Left ventricle myocardium inferior (tissue), 1 donor: ENCODE measurements around the gene OR5D16. TPM values are rescaled to one million over a fixed set of nuclear protein-coding genes. Genes with fewer than 3 reads are reported as not detected.

Experiments
- DNase-seq: peaks from one replicate; pipeline ENCODE4 v3.0.0-alpha.2; 2020
- H3K27ac ChIP-seq: fragments of 200-600 bp; replicated peaks from 2 replicates; pipeline ENCODE4 v1.8.0; 2021
- H3K27me3 ChIP-seq: fragments of 200-600 bp; 2 replicates; pipeline ENCODE4 v1.8.0; 2021; ENCODE audit warnings: low read depth
- H3K36me3 ChIP-seq: fragments of 200-600 bp; 2 replicates; pipeline ENCODE4 v1.8.0; 2021
- H3K4me1 ChIP-seq: fragments of 200-600 bp; 2 replicates; pipeline ENCODE4 v1.8.0; 2021
- H3K4me3 ChIP-seq: fragments of 200-600 bp; 2 replicates; pipeline ENCODE4 v1.8.0; 2021; ENCODE audit warnings: mild to moderate bottlenecking, moderate library complexity
- H3K9me3 ChIP-seq: fragments of 200-600 bp; replicated peaks from 2 replicates; pipeline ENCODE4 v1.8.0; 2021
- intact Hi-C: fragments of 100-400 bp; cut with micrococcal nuclease; formaldehyde crosslinking; loops from one replicate; pipeline ENCODE4 v1.11.0; 2022
- long read RNA-seq: library from polyadenylated mRNA; unstranded; transcript quantifications from one replicate; pipeline ENCODE4 v2.0.0, GENCODE V29; 2021
- total RNA-seq: library from RNA; stranded (reverse); fragmentation: NEBNext Ultra II Directional; extraction: Animal tissue kit (Norgen Biotek cat#: 25700); gene quantifications from one replicate; pipeline ENCODE4 v1.2.1, GENCODE V29; 2021
- TF ChIP-seq, protein P1 (sequence below): fragments of 200-600 bp; IDR thresholded peaks from 2 replicates; pipeline ENCODE4 v1.8.0; 2021; ENCODE audit warnings: antibody characterized with exemption, mild to moderate bottlenecking, borderline replicate concordance
- donor health status: DM: no; HTN: yes; CAD: no; lungs with severe emphysema.

Gene OR5D16
- total RNA-seq = not detected
- long read RNA-seq = 0 reads

DNA sequence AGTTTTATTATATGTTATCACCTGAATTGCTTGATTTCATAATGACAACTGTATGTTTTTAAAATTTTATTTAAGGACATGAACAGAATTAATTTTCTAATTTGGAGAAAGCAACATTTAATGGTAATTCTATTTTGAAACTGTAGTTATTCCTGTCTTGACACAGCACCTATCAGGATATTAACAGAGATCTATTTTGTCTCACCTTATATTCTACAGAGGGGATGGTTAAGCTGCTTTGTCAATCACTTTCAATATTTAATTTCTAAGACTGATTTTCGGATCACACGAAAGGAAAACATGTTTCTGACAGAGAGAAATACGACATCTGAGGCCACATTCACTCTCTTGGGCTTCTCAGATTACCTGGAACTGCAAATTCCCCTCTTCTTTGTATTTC lies at the start of gene OR5D16:
OR5D16 (plus strand) TSS at position 301 of the 400 bp plus-strand sequence; CDS start at position 301, 0 bp downstream.
- peaks cover 15% of the 10 kb centered on the region for H3K9me3 ChIP-seq
- no peak within 1 kb of the TSS for H3K27ac ChIP-seq
- TF ChIP-seq, protein P1, sequence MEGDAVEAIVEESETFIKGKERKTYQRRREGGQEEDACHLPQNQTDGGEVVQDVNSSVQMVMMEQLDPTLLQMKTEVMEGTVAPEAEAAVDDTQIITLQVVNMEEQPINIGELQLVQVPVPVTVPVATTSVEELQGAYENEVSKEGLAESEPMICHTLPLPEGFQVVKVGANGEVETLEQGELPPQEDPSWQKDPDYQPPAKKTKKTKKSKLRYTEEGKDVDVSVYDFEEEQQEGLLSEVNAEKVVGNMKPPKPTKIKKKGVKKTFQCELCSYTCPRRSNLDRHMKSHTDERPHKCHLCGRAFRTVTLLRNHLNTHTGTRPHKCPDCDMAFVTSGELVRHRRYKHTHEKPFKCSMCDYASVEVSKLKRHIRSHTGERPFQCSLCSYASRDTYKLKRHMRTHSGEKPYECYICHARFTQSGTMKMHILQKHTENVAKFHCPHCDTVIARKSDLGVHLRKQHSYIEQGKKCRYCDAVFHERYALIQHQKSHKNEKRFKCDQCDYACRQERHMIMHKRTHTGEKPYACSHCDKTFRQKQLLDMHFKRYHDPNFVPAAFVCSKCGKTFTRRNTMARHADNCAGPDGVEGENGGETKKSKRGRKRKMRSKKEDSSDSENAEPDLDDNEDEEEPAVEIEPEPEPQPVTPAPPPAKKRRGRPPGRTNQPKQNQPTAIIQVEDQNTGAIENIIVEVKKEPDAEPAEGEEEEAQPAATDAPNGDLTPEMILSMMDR = no peak
- no peaks in the 10 kb centered on the region for H3K27me3 ChIP-seq
- no peak within 1 kb of the TSS for H3K4me3 ChIP-seq
- no peak for DNase-seq
- no peaks in the 10 kb centered on the region for H3K36me3 ChIP-seq
- H3K4me1 ChIP-seq = no peaks in the 10 kb centered on the region
- intact Hi-C loops = no loop called here

DNA sequence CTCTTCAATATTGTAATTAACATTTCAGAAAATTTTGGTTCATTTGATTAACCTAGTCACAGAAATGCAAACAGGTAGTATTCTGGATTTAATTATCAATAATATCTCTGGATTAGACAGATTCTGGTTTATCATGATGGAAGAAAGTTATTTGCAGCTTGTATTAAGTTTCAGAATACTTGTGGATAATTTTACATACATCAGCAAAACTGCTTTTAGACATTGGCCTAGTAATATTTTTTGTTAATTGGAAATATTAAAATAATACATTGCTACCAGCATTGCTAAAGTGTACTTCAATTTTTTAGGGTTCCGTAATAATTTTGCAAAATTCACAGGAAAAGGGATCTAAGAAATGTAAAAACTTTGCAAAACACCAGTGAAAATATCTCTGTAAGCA lies 46.9 kb upstream of the OR5D16 start:
- peaks cover 4% of the 10 kb centered on the region for H3K9me3 ChIP-seq
- intact Hi-C loops = no loop called here
- H3K27ac ChIP-seq = no peak overlapping the region
- TF ChIP-seq, protein P1 = no peak
- DNase-seq = no peak
- H3K27me3 ChIP-seq = no peaks in the 10 kb centered on the region
- H3K4me1 ChIP-seq = no peaks in the 10 kb centered on the region
- no peak overlapping the region for H3K4me3 ChIP-seq
- H3K36me3 ChIP-seq = no peaks in the 10 kb centered on the region

DNA sequence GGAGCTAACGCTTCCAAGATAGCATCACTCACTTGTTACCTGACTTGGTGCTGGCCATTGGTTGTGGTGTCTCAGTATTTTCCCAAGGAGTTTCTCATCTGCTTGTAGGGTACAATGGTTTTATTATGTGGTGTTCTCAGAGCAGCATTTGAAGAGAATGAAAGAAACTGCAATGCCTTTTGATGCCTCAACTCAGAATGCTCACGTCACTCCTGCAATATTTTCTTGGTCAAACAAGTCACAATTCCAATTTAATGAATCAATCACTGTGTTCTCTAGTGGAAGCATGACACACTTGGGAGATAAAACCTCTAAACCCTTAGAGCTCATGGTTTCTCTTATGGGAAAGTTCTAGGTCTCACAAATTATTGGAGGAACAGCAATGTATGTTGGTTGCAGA lies 45.2 kb upstream of the OR5D16 start:
- H3K27ac ChIP-seq = no peak overlapping the region
- no peak overlapping the region for H3K4me3 ChIP-seq
- TF ChIP-seq, protein P1 = no peak
- H3K4me1 ChIP-seq = no peaks in the 10 kb centered on the region
- H3K27me3 ChIP-seq = no peaks in the 10 kb centered on the region
- peaks cover 4% of the 10 kb centered on the region for H3K9me3 ChIP-seq
- H3K36me3 ChIP-seq = no peaks in the 10 kb centered on the region
- DNase-seq = no peak
- intact Hi-C loops = no loop called here

DNA sequence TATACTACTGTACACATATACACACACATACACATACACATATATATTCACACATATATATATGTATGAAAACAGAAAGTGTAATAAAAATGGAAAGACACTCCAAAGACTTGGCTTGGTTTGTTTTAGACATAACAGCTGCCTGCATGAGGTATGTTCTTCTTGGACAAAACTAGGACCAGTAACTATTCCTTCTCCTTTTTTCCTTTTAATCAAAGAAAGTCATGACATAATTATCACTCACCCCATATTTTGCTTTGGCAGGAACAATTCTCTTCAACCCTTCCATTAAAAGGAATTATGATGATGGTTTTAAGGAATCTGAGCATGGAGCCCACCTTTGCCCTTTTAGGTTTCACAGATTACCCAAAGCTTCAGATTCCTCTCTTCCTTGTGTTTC lies 43.3 kb upstream of the OR5D16 start, which contains the start of gene OR5D14:
OR5D14 (plus strand) TSS at position 301 of the 400 bp plus-strand sequence; CDS start at position 301, 0 bp downstream.
- intact Hi-C loops = no loop called here
- peaks cover 8% of the 10 kb centered on the region for H3K9me3 ChIP-seq
- H3K27ac ChIP-seq = no peak within 1 kb of the TSS
- no peak for DNase-seq
- H3K4me3 ChIP-seq = no peak within 1 kb of the TSS
- no peaks in the 10 kb centered on the region for H3K27me3 ChIP-seq
- H3K36me3 ChIP-seq = no peaks in the 10 kb centered on the region
- no peaks in the 10 kb centered on the region for H3K4me1 ChIP-seq
- TF ChIP-seq, protein P1 = no peak

DNA sequence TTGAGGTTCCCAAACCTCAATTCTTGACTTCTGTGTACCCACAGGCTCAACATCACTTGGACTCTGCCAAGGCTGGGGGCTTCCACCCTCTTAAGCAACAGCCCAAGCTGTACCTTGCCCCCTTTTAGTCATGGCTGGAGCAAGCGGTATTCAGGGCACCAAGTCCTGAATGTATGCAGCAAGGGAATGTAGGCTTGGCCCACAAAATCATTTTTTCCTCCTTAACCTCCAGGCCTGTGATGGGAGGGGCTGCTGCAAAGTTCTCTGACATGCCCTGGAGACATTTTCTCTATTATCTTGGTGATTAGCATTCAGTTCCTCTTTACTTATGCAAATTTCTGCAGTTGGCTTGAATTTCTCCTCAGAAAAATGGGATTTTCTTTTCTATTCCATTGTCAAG lies 32.3 kb upstream of the OR5D16 start:
- TF ChIP-seq, protein P1 = no peak
- H3K36me3 ChIP-seq = no peaks in the 10 kb centered on the region
- DNase-seq = no peak
- H3K4me3 ChIP-seq = no peak overlapping the region
- H3K4me1 ChIP-seq = no peaks in the 10 kb centered on the region
- intact Hi-C loops = no loop called here
- no peak overlapping the region for H3K27ac ChIP-seq
- H3K27me3 ChIP-seq = no peaks in the 10 kb centered on the region
- H3K9me3 ChIP-seq = peaks cover 34% of the 10 kb centered on the region
